HepG2 (cell line): ENCODE measurements around the gene UPB1. TPM values are rescaled to one million over a fixed set of nuclear protein-coding genes. Genes with fewer than 3 reads are reported as not detected.

ENCODE experiments used
- ATF1 ChIP-seq: IDR thresholded peaks from 2 replicates; pipeline ENCODE4 v1.6.1; 2016; ENCODE audit warnings: mild to moderate bottlenecking, control low read depth
- DPF2 ChIP-seq: sonication (generic); formaldehyde crosslinking; IDR thresholded peaks from 2 replicates; pipeline ENCODE4 v1.4.0; 2020; ENCODE audit warnings: mild to moderate bottlenecking, low read depth, missing genetic modification reagents, borderline replicate concordance
- ELF3 ChIP-seq: IDR thresholded peaks from 2 replicates; pipeline ENCODE4 v1.6.1; 2016; ENCODE audit warnings: missing genetic modification reagents, missing compliant biosample characterization
- GATAD2A ChIP-seq: IDR thresholded peaks from 2 replicates; pipeline ENCODE4 v1.6.1; 2016
- HMGXB4 ChIP-seq, 2 experiments: sonication (generic) in 1 of 2; formaldehyde crosslinking in 1 of 2; IDR thresholded peaks; 2 replicates each; pipeline versions ENCODE4 v1.4.0 to v1.6.1; 2018 to 2020; ENCODE audit warnings: missing genetic modification reagents in 2 of 2, borderline replicate concordance in 1 of 2, low read depth in 1 of 2, mild to moderate bottlenecking in 1 of 2, missing biosample characterization in 1 of 2
- ISL2 ChIP-seq: sonication (generic); formaldehyde crosslinking; IDR thresholded peaks from 2 replicates; pipeline ENCODE4 v1.5.0; 2020; ENCODE audit warnings: missing genetic modification reagents
- MED8 ChIP-seq: sonication (generic); formaldehyde crosslinking; IDR thresholded peaks from 2 replicates; pipeline ENCODE4 v1.8.1; 2023; ENCODE audit warnings: mild to moderate bottlenecking, missing genetic modification reagents; ENCODE audit not compliant: insufficient replicate concordance
- NR2F1 ChIP-seq, 2 experiments: fragments of 450-650 bp in 1 of 2; formaldehyde crosslinking in 1 of 2; IDR thresholded peaks; 2 replicates each; pipeline versions ENCODE4 v1.5.0 to v1.6.1; 2016 to 2020; ENCODE audit warnings: mild to moderate bottlenecking in 1 of 2, missing compliant biosample characterization in 1 of 2, missing genetic modification reagents in 1 of 2, moderate library complexity in 1 of 2
- RCOR2 ChIP-seq: IDR thresholded peaks from 2 replicates; pipeline ENCODE4 v1.6.1; 2016; ENCODE audit warnings: missing biosample characterization, missing genetic modification reagents
- SUZ12 ChIP-seq: fragments of 150-350 bp; IDR thresholded peaks from 2 replicates; pipeline ENCODE4 v1.6.1; 2014; ENCODE audit warnings: low read depth, low read length
- TEAD3 ChIP-seq: optimal IDR thresholded peaks from 2 replicates; pipeline ENCODE3; 2016; ENCODE audit warnings: borderline replicate concordance
- ZFP1 ChIP-seq: IDR thresholded peaks from 2 replicates; pipeline ENCODE4 v1.6.1; 2016
- ZMAT5 ChIP-seq: sonication (generic); formaldehyde crosslinking; IDR thresholded peaks from 2 replicates; pipeline ENCODE4 v1.5.0; 2020; ENCODE audit warnings: mild to moderate bottlenecking, low read depth, missing genetic modification reagents, borderline replicate concordance
- polyA plus RNA-seq, 8 experiments: library from polyadenylated mRNA; depleted of rRNA in 3 of 8; stranded (reverse) in 7 of 8; unstranded in 1 of 8; fragments of >200 nt; fragmentation: Illumina TruSeq in 4 of 8; extraction: Trizol in 4 of 8; gene quantifications; 2 replicates each; pipeline versions ENCODE4 v1.2.1 to v1.2.3, GENCODE V29; 2011 to 2016; ENCODE audit warnings: low read depth in 4 of 8, missing spikeins in 1 of 8, mixed read lengths in 1 of 8; ENCODE audit not compliant: insufficient read depth in 1 of 8
- total RNA-seq, 5 experiments: library from RNA; depleted of rRNA; stranded (reverse); fragments of >200 nt; fragmentation: Illumina TruSeq; extraction: Trizol; gene quantifications; 2 replicates each; pipeline ENCODE4 v1.2.3, GENCODE V29; 2016; ENCODE audit warnings: low read depth in 1 of 5
- TF ChIP-seq, protein P1 (sequence below): sonication (generic); formaldehyde crosslinking; conservative IDR thresholded peaks from 2 replicates; pipeline ENCODE4 v1.4.0; 2020; ENCODE audit warnings: mild to moderate bottlenecking, missing genetic modification reagents, moderate library complexity
- TF ChIP-seq, protein P2 (sequence below): sonication (generic); formaldehyde crosslinking; IDR thresholded peaks from 2 replicates; pipeline ENCODE4 v1.5.1; 2020; ENCODE audit warnings: missing genetic modification reagents, mild to moderate bottlenecking, borderline replicate concordance
- TF ChIP-seq, protein P3 (sequence below): IDR thresholded peaks from 2 replicates; pipeline ENCODE4 v1.6.1; 2012; ENCODE audit warnings: inconsistent platforms
- TF ChIP-seq, protein P4 (sequence below): IDR thresholded peaks from 2 replicates; pipeline ENCODE4 v1.6.1; 2012; ENCODE audit warnings: low read depth, low read length, improper control_type of control experiment

UPB1 gene
- total and polyA plus RNA-seq, 2 of the 13 experiments (the other 11 are each of a cell fraction or from before 2014, with no cell fraction given): 0.38 to 1.2 TPM

DNA sequence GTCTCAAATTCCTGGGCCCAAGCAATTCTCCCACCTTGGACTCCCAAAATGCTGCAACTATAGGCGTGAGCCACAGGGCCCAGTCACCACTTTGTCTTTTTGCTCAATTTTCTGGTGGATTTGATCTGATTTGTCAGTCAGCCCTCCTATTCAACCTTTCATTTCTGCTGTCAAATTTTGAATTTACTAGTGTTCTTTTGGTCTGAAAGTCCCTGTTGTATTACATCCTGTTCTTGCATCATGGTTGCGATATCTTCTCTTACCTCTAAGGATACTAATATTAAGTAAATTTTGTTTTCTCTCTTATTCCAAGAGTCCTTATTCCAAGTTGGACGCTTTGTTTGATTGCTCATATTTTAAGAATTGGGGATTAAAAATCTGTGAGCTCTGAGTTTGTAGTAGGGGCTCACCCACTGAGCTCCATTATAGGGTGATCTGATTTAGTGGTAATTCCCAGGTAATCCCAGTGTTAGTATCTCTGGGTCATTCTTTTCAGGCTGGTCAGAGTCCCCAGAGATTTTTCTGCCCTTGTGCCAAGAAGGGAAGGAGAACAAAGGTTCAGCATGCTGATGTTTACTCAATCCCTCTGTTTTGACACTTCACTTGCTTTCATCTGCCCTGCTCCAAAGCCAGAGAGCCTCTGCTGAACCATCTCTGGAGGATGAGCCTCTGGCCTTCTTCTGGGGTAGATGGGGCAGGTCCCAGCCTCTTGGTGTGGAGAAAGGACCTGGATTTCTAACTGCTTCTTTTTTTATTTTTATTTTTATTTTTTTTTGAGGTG is 10.0 kb downstream of the UPB1 start (continued):
- TF ChIP-seq, protein P1, sequence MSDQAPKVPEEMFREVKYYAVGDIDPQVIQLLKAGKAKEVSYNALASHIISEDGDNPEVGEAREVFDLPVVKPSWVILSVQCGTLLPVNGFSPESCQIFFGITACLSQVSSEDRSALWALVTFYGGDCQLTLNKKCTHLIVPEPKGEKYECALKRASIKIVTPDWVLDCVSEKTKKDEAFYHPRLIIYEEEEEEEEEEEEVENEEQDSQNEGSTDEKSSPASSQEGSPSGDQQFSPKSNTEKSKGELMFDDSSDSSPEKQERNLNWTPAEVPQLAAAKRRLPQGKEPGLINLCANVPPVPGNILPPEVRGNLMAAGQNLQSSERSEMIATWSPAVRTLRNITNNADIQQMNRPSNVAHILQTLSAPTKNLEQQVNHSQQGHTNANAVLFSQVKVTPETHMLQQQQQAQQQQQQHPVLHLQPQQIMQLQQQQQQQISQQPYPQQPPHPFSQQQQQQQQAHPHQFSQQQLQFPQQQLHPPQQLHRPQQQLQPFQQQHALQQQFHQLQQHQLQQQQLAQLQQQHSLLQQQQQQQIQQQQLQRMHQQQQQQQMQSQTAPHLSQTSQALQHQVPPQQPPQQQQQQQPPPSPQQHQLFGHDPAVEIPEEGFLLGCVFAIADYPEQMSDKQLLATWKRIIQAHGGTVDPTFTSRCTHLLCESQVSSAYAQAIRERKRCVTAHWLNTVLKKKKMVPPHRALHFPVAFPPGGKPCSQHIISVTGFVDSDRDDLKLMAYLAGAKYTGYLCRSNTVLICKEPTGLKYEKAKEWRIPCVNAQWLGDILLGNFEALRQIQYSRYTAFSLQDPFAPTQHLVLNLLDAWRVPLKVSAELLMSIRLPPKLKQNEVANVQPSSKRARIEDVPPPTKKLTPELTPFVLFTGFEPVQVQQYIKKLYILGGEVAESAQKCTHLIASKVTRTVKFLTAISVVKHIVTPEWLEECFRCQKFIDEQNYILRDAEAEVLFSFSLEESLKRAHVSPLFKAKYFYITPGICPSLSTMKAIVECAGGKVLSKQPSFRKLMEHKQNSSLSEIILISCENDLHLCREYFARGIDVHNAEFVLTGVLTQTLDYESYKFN (CRISPR knock-in tag): peak; percentile 90
- TF ChIP-seq, protein P2, sequence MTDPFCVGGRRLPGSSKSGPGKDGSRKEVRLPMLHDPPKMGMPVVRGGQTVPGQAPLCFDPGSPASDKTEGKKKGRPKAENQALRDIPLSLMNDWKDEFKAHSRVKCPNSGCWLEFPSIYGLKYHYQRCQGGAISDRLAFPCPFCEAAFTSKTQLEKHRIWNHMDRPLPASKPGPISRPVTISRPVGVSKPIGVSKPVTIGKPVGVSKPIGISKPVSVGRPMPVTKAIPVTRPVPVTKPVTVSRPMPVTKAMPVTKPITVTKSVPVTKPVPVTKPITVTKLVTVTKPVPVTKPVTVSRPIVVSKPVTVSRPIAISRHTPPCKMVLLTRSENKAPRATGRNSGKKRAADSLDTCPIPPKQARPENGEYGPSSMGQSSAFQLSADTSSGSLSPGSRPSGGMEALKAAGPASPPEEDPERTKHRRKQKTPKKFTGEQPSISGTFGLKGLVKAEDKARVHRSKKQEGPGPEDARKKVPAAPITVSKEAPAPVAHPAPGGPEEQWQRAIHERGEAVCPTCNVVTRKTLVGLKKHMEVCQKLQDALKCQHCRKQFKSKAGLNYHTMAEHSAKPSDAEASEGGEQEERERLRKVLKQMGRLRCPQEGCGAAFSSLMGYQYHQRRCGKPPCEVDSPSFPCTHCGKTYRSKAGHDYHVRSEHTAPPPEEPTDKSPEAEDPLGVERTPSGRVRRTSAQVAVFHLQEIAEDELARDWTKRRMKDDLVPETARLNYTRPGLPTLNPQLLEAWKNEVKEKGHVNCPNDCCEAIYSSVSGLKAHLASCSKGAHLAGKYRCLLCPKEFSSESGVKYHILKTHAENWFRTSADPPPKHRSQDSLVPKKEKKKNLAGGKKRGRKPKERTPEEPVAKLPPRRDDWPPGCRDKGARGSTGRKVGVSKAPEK (CRISPR knock-in tag): no peak
- TF ChIP-seq ZFP1 (CRISPR knock-in tag): no peak; the same call in 1 of the 2 replicates
- TF ChIP-seq, protein P3, sequence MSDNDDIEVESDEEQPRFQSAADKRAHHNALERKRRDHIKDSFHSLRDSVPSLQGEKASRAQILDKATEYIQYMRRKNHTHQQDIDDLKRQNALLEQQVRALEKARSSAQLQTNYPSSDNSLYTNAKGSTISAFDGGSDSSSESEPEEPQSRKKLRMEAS: peak; percentile 52
- TF ChIP-seq NR2F1 (CRISPR knock-in tag; IDR thresholded peaks at IDR 0.05): peak in 1 of 2 experiments; percentile 47; a peak in 2 of 4 replicates
- TF ChIP-seq, protein P4, sequence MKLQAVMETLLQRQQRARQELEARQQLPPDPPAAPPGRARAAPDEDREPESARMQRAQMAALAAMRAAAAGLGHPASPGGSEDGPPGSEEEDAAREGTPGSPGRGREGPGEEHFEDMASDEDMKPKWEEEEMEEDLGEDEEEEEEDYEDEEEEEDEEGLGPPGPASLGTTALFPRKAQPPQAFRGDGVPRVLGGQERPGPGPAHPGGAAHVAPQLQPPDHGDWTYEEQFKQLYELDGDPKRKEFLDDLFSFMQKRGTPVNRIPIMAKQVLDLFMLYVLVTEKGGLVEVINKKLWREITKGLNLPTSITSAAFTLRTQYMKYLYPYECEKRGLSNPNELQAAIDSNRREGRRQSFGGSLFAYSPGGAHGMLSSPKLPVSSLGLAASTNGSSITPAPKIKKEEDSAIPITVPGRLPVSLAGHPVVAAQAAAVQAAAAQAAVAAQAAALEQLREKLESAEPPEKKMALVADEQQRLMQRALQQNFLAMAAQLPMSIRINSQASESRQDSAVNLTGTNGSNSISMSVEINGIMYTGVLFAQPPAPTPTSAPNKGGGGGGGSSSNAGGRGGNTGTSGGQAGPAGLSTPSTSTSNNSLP: 0 out of 2 replicates have a peak, but pooled peaks have one; percentile 15
- TF ChIP-seq MED8 (CRISPR knock-in tag): peak; percentile 60
- peak; percentile 67 for TF ChIP-seq TEAD3
- TF ChIP-seq HMGXB4 (CRISPR knock-in tag; IDR thresholded peaks at IDR 0.05; ENCODE audit: borderline replicate concordance in 1 of 2, low read depth in 1 of 2): peak in 1 of 2 experiments; percentile 10; a peak in 1 of 4 replicates
- peak; percentile 25; the same call in 1 of the 2 replicates for TF ChIP-seq RCOR2 (CRISPR knock-in tag)
- TF ChIP-seq ISL2 (CRISPR knock-in tag): peak; percentile 68; the same call in 1 of the 2 replicates
- TF ChIP-seq ELF3: peak; percentile 69
- no peak for TF ChIP-seq SUZ12
- TF ChIP-seq ZMAT5 (CRISPR knock-in tag): no peak
- TF ChIP-seq ATF1 (CRISPR knock-in tag): no peak
- TF ChIP-seq DPF2 (CRISPR knock-in tag): peak; percentile 61; the same call in 1 of the 2 replicates
- TF ChIP-seq GATAD2A (CRISPR knock-in tag): peak; percentile 94
